Osteoblast (primary cell): ENCODE measurements around the gene PRCD. TPM values are rescaled to one million over a fixed set of nuclear protein-coding genes. Genes with fewer than 3 reads are reported as not detected.
A peak's percentile ranks its signal among the peaks of the same experiment; 100 is the strongest.

Experiments
- DNase-seq: peaks from one replicate; pipeline ENCODE4 v3.0.0; 2011; ENCODE audit warnings: low spot score, mixed read lengths; ENCODE audit not compliant: insufficient read length; ENCODE audit errors: missing footprints
- H2AFZ ChIP-seq: 2 replicates; pipeline ENCODE4 v1.6.0; 2011; ENCODE audit warnings: mild to moderate bottlenecking, low read length
- H3K27ac ChIP-seq: 2 replicates; pipeline ENCODE4 v1.5.1; 2011; ENCODE audit warnings: mild to moderate bottlenecking, low read depth, low read length, moderate library complexity
- H3K27me3 ChIP-seq: 2 replicates; pipeline ENCODE4 v1.6.0; 2012; ENCODE audit warnings: mild to moderate bottlenecking, control low read depth, inconsistent platforms, low read length, moderate library complexity; ENCODE audit not compliant: insufficient read depth
- H3K36me3 ChIP-seq: 2 replicates; pipeline ENCODE4 v1.5.1; 2011; ENCODE audit warnings: mild to moderate bottlenecking, low read length, control low read depth, moderate library complexity; ENCODE audit not compliant: insufficient read depth
- H3K4me1 ChIP-seq: 2 replicates; pipeline ENCODE4 v1.5.1; 2011; ENCODE audit warnings: mild to moderate bottlenecking, low read length, control low read depth, moderate library complexity; ENCODE audit not compliant: insufficient read depth
- H3K4me2 ChIP-seq: 2 replicates; pipeline ENCODE4 v1.6.0; 2011; ENCODE audit warnings: mild to moderate bottlenecking, low read length; ENCODE audit not compliant: insufficient read depth
- H3K4me3 ChIP-seq: fragments of 200-600 bp; sonication (generic); 3 replicates; pipeline ENCODE4 v1.5.1; 2012; ENCODE audit warnings: mild to moderate bottlenecking, low read length, inconsistent platforms; ENCODE audit not compliant: insufficient read depth
- H3K79me2 ChIP-seq: 2 replicates; pipeline ENCODE4 v1.6.0; 2012; ENCODE audit warnings: mild to moderate bottlenecking, low read length, control low read depth, inconsistent platforms; ENCODE audit not compliant: insufficient read depth
- H3K9me3 ChIP-seq: 2 replicates; pipeline ENCODE4 v1.5.1; 2011; ENCODE audit warnings: low read depth, low read length, control low read depth
- H4K20me1 ChIP-seq: 2 replicates; pipeline ENCODE4 v1.6.0; 2012; ENCODE audit warnings: mild to moderate bottlenecking, low read length, control low read depth; ENCODE audit not compliant: insufficient read depth
- total RNA-seq: library from RNA; depleted of rRNA; stranded (reverse); fragments of >200 nt; gene quantifications from 2 replicates; pipeline ENCODE4 v1.2.3, GENCODE V29; 2012
- TF ChIP-seq, protein P1 (sequence below): IDR thresholded peaks from 2 replicates; pipeline ENCODE4 v1.5.1; 2011; ENCODE audit warnings: mild to moderate bottlenecking, low read depth, low read length, moderate library complexity; ENCODE audit errors: extremely low read depth

Gene PRCD
- total RNA-seq, 1 donor: 4.0 TPM

DNA sequence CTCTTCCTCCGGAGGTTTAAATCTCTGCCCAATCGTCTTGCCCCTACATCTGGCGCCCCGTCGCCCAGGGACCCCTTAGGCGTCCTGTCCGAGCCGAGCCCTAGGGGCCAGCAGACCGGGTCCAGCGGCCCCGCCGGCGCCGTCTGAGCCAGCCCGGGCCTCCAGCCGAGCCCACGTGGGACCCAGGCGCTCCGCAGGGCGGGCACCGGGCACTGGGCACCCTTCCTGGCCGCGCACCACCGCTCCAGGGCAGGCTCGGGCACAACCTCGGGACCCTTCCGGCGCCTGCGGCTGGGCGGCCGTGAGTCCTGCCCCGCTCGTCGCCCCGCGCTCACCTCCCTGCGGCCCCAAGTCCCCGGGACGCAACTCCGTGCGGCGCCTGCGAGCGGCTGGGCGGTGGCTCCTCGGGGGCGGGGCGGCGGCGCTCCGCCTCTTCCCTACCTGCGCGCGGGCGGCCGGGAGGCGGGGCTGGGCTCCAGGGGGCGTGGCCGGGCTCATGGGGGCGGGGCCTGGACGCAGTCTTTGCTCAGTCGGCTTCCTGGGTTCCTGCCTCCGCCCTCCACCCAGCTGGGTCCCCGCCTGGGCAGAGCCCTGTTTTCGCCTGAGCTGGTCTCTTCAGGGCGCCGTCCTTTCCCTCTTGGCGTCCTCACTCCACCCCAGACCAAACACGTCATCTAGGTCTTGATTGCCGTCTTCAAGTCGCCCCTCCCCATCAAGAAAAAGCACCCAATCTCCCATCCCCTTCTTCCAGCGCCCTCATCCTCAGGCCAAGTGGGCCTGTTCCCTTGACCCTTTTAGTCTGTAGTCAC, 38.6 kb upstream of the PRCD start, which contains the start of gene RHBDF2:
Gene RHBDF2 (minus strand): TSS at position 406 of the 809 bp plus-strand sequence. CDS start 19,899 bp downstream, outside the sequence.
- TF ChIP-seq, protein P1, sequence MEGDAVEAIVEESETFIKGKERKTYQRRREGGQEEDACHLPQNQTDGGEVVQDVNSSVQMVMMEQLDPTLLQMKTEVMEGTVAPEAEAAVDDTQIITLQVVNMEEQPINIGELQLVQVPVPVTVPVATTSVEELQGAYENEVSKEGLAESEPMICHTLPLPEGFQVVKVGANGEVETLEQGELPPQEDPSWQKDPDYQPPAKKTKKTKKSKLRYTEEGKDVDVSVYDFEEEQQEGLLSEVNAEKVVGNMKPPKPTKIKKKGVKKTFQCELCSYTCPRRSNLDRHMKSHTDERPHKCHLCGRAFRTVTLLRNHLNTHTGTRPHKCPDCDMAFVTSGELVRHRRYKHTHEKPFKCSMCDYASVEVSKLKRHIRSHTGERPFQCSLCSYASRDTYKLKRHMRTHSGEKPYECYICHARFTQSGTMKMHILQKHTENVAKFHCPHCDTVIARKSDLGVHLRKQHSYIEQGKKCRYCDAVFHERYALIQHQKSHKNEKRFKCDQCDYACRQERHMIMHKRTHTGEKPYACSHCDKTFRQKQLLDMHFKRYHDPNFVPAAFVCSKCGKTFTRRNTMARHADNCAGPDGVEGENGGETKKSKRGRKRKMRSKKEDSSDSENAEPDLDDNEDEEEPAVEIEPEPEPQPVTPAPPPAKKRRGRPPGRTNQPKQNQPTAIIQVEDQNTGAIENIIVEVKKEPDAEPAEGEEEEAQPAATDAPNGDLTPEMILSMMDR: no peak
- H3K27ac ChIP-seq: peak within 1 kb of the TSS; percentile 44
- no peaks in the 10 kb centered on the region for H4K20me1 ChIP-seq
- DNase-seq: peak; percentile 98
- no peaks in the 10 kb centered on the region for H3K36me3 ChIP-seq
- H3K27me3 ChIP-seq: no peaks in the 10 kb centered on the region
- H3K4me3 ChIP-seq: peak within 1 kb of the TSS; percentile 80
- H2AFZ ChIP-seq: peak within 1 kb of the TSS; percentile 96
- peaks cover 18% of the 10 kb centered on the region for H3K79me2 ChIP-seq
- no peaks in the 10 kb centered on the region for H3K9me3 ChIP-seq
- peaks cover 36% of the 10 kb centered on the region for H3K4me1 ChIP-seq
- peak within 1 kb of the TSS; percentile 86 for H3K4me2 ChIP-seq

DNA sequence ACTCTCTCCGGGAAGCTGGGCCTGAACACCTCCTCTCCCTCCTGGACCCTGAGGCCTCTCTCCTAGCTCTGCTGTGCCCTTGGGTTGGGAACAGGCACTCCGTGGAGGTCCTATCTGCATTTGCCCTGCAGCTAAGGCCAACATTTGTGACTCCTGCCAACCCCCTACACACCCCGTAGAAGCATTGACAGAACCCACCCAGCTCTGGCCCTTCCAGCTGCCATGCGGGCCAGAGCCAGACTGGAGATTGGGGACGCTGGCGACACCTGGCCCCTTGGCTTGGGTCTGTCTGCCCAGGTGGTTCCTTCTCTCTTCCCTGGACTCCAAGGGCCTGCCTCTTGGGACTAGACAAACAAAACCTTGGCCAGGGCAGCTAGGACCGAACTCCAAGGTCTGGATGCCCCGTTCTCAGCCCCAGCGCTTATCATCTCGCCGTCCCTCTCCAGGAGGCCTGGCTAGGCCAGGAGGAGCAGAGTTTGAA, 38.0 kb upstream of the PRCD start:
- Histone ChIP-seq H3K27ac (peak overlapping the region; percentile 44), H2AFZ (peak overlapping the region; percentile 96), H3K4me3 (peak overlapping the region; percentile 80), H3K9me3 (no peaks in the 10 kb centered on the region), H3K79me2 (peaks cover 16% of the 10 kb centered on the region), H3K36me3 (no peaks in the 10 kb centered on the region), H3K4me1 (peaks cover 40% of the 10 kb centered on the region), H3K4me2 (peak overlapping the region; percentile 86), H3K27me3 (no peaks in the 10 kb centered on the region), H4K20me1 (no peaks in the 10 kb centered on the region)
- TF ChIP-seq, protein P1: no peak
- peak; percentile 80 for DNase-seq

DNA sequence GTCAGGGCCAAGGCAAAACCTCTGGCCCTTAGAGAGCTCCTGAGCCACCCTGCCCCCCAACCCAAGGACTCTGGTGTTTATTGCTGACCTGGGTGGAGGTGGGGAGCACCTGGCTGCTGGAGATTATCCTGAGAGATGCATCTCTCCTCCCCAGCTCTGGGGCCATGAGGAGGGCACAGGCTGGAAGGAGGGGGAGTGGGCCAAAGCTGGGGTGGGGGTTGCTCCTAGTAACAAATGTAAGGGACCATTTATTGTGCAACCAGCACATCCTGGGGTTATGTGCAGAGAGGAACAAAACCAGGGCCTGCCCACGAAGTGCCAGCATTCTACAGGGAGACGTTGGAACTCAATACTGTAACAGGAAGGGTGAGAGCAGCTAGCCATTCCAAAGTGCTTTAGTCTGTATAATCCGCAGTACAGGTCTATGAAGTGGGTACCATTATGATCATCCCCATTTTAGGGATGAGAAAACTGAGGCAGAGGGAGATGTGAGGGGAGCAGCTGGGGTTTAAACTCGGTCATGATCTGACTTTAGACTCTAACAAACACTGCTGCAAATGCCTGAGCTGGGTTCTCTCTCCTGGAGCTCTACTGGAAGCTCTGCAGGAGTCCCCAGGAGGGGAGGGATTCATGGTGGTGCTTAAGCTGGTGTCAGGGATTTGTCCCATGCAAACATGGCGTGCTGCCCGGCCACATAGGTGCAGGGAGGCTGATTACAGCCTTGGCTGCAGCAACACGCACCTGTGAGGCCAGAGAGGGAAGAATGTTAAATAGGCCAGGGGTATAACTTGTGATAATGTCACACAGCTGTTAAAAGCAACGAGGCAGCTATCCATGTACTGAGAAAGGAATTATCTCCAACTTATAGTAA, 37.3 kb upstream of the PRCD start:
- TF ChIP-seq, protein P1: no peak
- no peak overlapping the region for H3K27ac ChIP-seq
- no peak overlapping the region for H2AFZ ChIP-seq

More for the DNA sequence above, 37.3 kb upstream of the PRCD start:
- Histone ChIP-seq H4K20me1 (no peaks in the 10 kb centered on the region), H3K36me3 (no peaks in the 10 kb centered on the region), H3K79me2 (peaks cover 12% of the 10 kb centered on the region), H3K9me3 (no peaks in the 10 kb centered on the region), H3K4me1 (peaks cover 38% of the 10 kb centered on the region), H3K27me3 (no peaks in the 10 kb centered on the region), H3K4me3 (no peak overlapping the region), H3K4me2 (no peak overlapping the region)
- peak; percentile 27 for DNase-seq
